GM18868 (cell line): ENCODE data around the gene FBXW11.
"Not testable (repeated sequence)": the region's sequence is repeated elsewhere in the genome, so short reads cannot be mapped to it uniquely, and the experiment has no call there.

Experiments used
- ATAC-seq: cut with Tn5 transposase; IDR thresholded peaks from one replicate; pipeline ENCODE4 v1.9.1; 2021; ENCODE audit warnings: mild to moderate bottlenecking, moderate library complexity; ENCODE audit not compliant: unreplicated experiment

Gene FBXW11

GRCh38 chr5:171915700-171916099, 90.7 kb downstream of the FBXW11 start:
- ATAC-seq, result not testable (repeated sequence)

DNA sequence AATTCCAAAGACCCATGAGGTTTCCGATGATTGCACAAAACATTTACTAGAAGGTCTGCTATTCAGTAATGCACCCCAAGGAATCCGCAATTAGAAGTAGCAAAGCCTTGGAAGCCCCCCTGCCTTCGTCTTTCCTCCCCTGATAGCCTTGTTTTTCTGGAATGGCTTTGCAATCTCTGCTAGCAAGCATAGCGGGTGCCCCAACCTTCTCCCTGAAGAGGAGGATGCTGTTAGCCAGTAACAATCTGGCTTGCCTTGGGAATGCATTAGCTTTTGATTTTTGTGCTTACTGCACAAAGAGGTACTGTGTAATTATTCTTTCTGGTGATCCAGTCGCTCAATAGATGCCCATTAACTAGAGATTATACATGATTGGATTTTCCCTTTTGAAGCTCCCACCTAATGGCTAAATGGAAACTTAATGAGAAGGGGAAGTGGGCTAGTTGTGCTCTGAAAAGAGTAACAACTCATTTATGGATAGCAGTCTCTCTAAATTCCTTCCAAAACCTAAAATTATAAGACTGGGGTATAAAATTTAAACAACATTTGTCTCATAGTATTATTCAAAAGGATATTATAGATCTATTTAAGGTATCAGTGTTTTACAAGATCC, 91.6 kb downstream of the FBXW11 start:
- no peak for ATAC-seq

DNA sequence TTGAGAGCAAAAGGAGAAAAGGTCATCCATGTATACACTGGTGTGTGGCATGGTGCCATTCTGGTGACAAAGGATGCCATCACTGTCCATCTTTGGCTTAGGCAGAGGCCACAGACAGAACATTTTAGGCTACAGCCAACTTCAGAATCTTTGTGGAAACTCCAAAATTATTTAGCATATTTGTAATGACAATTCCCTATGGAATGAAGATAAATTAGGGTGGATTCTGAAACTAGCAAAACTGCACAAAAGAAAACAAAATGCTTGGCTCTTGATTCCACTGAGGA, 92.5 kb downstream of the FBXW11 start:
- no peak for ATAC-seq

- ATAC-seq, result no peak
Observed at GRCh38 chr5:171911152-171911551, 95.3 kb downstream of the FBXW11 start.

DNA sequence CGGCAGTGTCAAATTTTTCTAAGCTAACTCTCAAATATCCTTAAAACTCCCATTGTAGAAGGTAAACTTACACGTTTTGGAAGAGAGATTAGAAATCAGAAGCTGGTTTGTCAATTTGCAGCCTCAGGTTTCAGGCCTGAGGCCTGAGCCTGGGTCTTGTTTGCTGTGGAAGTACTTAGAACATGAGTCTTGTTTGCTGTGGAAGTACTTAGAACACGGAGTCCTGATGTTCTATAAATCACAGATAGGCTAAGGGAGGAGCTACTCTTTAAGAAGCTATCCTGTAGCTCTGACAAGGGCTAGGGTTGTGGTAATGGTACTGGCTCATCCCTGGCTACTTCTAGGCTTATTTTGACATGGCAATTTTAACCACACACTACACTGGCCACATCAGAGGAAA, 97.8 kb downstream of the FBXW11 start:
- no peak for ATAC-seq

DNA sequence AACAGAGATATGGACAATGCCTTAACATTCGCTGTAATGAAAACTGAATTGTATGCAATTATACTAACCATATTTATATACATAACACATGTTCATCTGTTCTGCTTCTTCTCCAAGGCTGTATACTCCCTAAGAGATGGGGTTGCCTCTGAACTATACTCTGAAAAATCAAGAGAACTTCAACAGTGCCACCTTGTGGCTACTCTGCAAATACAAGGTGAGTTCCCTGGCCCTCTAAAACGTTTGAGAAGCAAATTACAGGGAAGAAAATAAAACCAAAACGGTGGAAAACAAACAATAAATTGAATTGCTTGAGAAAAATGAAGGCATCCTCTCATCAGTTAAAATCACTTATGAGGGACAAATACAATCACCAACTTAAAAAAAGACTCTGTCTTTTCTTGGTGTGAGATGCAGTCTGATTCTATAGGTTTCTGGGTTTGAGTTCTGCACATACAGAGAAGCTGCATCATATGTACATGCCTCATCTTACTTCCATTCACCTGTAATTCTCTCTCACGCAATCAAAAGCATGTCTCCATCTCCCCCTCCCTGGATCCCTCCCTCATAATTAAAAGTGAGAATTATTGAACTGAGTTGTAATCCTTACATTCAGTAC, 98.6 kb downstream of the FBXW11 start:
- peak; percentile 65 for ATAC-seq

GRCh38 chr5:171906703-171907590, 99.5 kb downstream of the FBXW11 start:
- ATAC-seq, result no peak

DNA sequence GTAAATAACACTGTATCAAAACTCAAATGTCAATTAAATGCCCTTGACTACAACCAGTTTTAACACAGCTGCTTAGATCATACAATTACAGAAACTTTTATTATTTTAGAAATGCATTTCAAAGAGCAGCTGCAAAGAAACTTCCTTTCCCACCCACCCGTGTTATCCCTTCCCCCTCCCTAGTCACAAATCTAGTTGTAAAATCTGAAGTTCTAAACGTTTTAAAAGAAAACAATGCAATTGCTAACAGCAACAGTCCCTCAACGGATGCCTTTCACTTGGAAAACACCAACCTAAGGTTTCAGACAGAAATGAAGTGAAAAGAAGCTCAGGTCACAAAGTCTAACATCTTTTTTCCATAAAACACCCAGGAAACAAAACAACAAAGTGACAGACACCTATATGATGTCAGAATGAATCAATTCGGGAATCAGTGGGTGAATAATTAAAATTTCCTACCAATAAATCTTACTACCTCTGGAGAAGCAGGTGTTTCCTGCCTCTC, 100.3 kb downstream of the FBXW11 start:
- ATAC-seq, result no peak

DNA sequence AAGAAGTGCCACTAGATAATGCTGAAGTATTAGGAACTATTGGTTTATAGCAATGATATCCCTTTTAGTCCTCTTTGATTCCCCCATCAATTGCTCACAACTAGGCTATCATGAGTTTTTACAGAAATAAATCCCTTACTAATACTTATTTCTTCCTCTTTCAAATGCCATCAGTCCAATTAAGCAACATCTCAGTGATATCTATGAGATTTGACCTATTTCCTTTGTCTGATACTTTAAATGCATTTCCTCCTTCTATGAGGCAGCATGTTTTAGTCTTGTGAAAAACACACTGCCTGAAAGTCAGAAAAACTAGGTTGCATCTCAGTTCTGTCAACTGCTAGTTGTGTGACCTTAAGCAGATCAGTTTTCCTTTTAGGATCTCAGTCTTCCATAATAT, 101.6 kb downstream of the FBXW11 start:
- ATAC-seq, result no peak

- ATAC-seq, result no peak
Observed at GRCh38 chr5:171901764-171902163, 104.7 kb downstream of the FBXW11 start.

GRCh38 chr5:171899792-171900191, 106.6 kb downstream of the FBXW11 start:
- ATAC-seq, result no peak

DNA sequence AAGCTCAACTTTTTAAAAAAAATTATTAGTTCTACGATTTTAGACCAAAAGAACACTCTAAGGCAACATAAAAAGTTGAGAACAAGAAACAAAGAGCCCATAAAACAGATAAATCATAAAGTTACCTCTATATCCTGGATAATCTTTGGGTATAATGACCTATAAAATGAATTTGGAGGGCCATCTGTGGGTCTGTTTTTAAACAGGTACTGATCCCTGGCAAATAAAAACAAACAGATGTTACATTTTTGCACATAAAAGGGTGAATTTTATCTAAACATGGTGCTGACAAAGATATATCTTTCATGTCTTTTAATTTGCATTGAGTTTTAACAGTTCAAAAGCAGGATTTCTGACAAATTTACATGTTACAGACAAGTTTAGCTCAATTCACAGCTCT, 107.6 kb downstream of the FBXW11 start:
- no peak for ATAC-seq

- no peak for ATAC-seq
Observed at GRCh38 chr5:171898386-171898785, 108.1 kb downstream of the FBXW11 start.

DNA sequence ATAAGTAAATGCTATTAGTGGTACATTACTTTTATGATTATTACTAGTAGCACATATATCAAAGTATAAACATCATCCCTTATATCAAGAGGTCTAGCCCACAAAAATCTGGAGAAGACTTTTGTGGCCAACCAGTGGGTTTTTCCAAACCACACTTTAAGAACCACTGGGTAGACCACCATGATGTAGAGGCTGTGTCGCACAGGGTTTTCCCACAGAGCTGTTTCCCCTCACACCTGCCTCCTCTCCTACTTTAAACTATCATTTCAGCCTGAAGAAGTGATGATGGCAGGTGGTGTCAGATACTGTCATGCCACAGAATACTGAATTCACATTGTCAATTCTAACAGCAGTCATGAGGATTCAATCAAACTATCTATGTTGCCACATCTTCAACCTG, 109.2 kb downstream of the FBXW11 start:
- no peak for ATAC-seq

DNA sequence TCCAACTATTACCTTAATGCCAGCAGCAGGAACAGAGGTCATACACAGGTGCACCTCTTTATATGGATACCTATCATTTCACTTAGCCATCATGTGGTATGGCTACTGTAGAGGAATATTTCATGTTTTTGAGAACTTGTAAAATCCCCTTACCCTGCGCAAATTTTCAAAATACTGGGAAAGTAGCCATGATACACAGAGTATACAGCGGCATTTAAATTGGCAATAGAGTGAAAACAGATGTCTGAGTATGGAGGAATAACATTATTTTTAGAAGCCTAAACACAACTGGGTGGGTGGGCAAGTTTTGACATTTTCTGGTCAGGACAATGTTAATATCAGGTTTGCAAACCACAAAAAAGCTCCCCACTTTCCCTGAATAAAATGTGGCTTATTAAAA, 111.4 kb downstream of the FBXW11 start:
- no peak for ATAC-seq

DNA sequence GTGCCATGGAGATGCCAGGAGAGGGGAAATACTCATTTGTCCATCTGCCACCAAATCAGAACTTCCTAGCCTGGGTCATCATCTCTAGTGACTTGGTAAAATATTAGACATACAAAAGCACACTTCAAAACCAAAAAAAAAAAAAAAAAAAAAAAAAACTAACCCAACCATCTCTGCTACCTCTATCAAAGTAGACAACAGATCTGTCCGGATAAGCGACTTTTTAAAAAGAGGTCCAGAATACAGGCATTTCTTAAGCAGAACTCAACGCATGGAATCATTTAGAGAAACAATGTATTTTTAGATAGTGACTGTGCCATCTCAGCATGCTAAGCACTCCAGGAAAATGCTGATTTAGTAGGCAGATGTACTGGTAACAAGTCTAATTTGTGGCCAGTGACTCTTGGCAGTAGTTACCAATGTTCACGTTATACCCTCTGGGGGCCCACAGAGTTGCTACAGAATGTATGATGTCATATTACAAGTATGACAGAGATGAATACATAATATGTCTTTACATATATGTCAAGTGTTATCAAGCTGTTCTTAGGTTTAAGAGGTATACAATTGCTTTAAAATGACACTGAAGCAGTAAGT, 113.0 kb downstream of the FBXW11 start:
- ATAC-seq, result no peak

- no peak for ATAC-seq
Observed at GRCh38 chr5:171891595-171891994, 114.8 kb downstream of the FBXW11 start.

DNA sequence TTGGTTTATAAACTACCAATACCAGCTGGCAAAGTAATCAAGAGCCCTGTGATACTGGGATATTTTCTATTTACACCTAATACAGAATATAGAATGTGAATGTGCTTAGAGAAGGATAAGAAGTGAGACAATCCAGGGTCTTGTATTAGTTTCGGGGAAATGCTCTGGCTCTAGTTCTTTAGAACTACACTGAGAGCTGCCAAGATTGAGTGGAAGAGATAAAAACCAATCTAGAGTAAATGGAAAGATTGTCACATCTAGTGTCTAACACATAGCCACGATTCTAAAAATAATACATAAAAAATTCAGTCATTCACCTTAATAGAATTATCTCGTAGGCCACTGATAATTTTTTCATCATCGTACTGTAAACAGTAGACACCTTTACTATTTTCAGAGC, 115.3 kb downstream of the FBXW11 start:
- ATAC-seq, result no peak

DNA sequence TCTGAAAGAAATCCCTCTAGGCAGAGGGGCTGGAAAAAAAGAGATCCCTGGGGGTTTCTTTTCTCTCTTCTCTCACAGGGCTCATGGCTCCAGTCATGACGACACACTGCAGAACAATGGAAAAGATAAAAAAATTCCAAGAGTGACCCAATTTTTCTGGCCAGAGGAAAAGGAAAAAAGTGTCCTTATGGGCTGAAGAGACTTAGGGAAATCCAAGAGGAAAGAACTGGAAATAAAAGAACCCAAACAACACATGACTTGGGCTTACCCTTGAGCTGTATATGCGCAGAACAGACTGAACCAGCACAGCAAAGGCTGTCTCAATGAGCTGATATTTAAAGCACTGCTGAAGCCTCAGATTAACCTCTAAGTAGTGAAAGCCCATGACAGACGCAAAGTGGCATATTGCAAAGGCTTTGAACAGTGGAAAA, 118.4 kb downstream of the FBXW11 start:
- no peak for ATAC-seq

GRCh38 chr5:171886037-171886436, 120.4 kb downstream of the FBXW11 start:
- not testable (repeated sequence) for ATAC-seq

- no peak for ATAC-seq
Observed at GRCh38 chr5:171882118-171882517, 124.3 kb downstream of the FBXW11 start.

DNA sequence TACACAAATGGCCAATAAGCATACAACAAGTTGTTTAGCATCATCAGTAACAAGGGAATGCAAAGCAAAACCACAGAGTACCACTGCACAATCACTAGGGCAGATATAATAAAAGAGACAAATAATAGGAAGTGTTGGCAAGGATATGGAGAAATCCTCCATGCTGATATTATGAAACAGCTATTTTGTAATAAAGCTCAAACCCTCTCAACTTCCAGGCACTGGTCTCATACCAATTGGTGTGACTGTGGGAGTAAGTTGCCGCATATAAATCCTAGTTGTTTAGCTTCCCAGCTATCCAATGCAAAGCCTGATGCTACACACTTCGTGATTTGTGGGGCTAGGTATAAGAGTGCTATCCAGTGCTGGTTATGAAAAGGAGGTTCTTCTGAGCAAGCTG, 132.2 kb downstream of the FBXW11 start:
- no peak for ATAC-seq
